NB4 (cell line): ENCODE results near the gene TPM3.

Source experiments
- MYC ChIP-seq: IDR thresholded peaks from 2 replicates; pipeline ENCODE4 v1.6.1; 2011; ENCODE audit warnings: low read depth, low read length
- POLR2A ChIP-seq: IDR thresholded peaks from 2 replicates; pipeline ENCODE4 v1.6.1; 2011; ENCODE audit warnings: mild to moderate bottlenecking; ENCODE audit not compliant: insufficient read length; ENCODE audit errors: extremely low read depth
- TF ChIP-seq, protein P1 (sequence below): IDR thresholded peaks from one replicate; pipeline ENCODE4 v1.5.1; 2012; ENCODE audit warnings: low read depth, low read length

DNA sequence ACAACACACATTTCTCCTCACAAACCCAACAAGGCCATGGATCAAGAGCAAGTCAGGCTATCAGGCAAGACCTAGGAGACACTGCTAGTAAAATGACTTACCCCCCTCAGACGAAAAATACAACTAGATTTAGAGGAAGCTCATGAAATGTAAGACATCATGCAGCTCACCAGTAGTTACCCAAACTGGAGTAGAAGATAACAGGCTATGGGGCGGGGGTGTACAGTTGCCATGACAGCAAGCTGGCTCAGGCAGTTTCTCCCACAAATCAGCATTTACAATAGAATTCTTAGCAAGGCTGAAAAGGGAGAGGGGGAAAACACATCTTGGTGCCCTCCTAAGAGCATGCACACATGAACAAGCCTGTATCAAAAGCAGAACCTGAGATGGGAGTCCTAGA is 13.9 kb downstream of the TPM3 start:
- TF ChIP-seq, protein P1, sequence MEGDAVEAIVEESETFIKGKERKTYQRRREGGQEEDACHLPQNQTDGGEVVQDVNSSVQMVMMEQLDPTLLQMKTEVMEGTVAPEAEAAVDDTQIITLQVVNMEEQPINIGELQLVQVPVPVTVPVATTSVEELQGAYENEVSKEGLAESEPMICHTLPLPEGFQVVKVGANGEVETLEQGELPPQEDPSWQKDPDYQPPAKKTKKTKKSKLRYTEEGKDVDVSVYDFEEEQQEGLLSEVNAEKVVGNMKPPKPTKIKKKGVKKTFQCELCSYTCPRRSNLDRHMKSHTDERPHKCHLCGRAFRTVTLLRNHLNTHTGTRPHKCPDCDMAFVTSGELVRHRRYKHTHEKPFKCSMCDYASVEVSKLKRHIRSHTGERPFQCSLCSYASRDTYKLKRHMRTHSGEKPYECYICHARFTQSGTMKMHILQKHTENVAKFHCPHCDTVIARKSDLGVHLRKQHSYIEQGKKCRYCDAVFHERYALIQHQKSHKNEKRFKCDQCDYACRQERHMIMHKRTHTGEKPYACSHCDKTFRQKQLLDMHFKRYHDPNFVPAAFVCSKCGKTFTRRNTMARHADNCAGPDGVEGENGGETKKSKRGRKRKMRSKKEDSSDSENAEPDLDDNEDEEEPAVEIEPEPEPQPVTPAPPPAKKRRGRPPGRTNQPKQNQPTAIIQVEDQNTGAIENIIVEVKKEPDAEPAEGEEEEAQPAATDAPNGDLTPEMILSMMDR: no peak
- TF ChIP-seq MYC (no peak), POLR2A (no peak)
